B cell (primary cell): ENCODE data around the gene FGD4.

Experiments
- CTCF ChIP-seq: fragments of 200-600 bp; IDR thresholded peaks from one replicate; pipeline ENCODE4 v1.8.0; 2022; ENCODE audit warnings: antibody characterized with exemption, mild to moderate bottlenecking
- EZH2 ChIP-seq: IDR thresholded peaks from 2 replicates; pipeline ENCODE4 v1.6.1; 2012; ENCODE audit warnings: borderline replicate concordance, low read depth, mild to moderate bottlenecking, moderate library complexity, low read length; ENCODE audit not compliant: insufficient read depth, poor library complexity, severe bottlenecking

GRCh38 chr12:32483993-32484392 lies 84.6 kb downstream of the FGD4 start:
- TF ChIP-seq CTCF (no peak), EZH2 (no peak)
